Adrenal gland (tissue), 12 donors: Measurements from ENCODE around the gene EVL. TPM values are rescaled to one million over a fixed set of nuclear protein-coding genes. Genes with fewer than 3 reads are reported as not detected.
A peak's percentile ranks its signal among the peaks of the same experiment; 100 is the strongest.

ENCODE experiments used
- DNase-seq, 7 donors: peaks; one replicate each; pipeline ENCODE4 v3.0.0-alpha.2; 2019 to 2020
- H3K27ac ChIP-seq, 5 donors: fragments of 200-600 bp; sonication (generic) in 4 of 5; 1 replicate in 3 of 5; 2 replicates in 2 of 5; pipeline versions ENCODE4 v1.5.1 to v1.8.0; 2016 to 2020; ENCODE audit warnings: mild to moderate bottlenecking in 1 of 5
- H3K27me3 ChIP-seq: fragments of 200-600 bp; 2 replicates; pipeline ENCODE4 v1.8.0; 2021
- H3K36me3 ChIP-seq, 2 donors: fragments of 200-600 bp; replicated peaks in 1 of 2; 1 replicate in 1 of 2; 2 replicates in 1 of 2; pipeline versions ENCODE4 v1.5.1 to v1.8.0; 2018 to 2022
- H3K4me1 ChIP-seq, 2 donors: fragments of 200-600 bp; replicated peaks in 1 of 2; 1 replicate in 1 of 2; 2 replicates in 1 of 2; pipeline versions ENCODE4 v1.5.1 to v1.8.0; 2018 to 2021
- H3K4me3 ChIP-seq, 4 donors: fragments of 200-600 bp; sonication (generic) in 3 of 4; one replicate each; pipeline ENCODE4 v1.5.1; 2016 to 2018
- H3K9me3 ChIP-seq, 3 donors: fragments of 200-600 bp; sonication (generic) in 1 of 3; replicated peaks in 1 of 3; 1 replicate in 2 of 3; 2 replicates in 1 of 3; pipeline versions ENCODE4 v1.5.1 to v1.8.0; 2016 to 2021
- POLR2A ChIP-seq, 2 donors: fragments of 450-650 bp; IDR thresholded peaks; one replicate each; pipeline ENCODE4 v1.6.1; 2017; ENCODE audit warnings: antibody characterized with exemption in 2 of 2, mild to moderate bottlenecking in 2 of 2, moderate library complexity in 1 of 2
- WGBS, 4 donors: extraction: QIAGEN DNeasy Blood & Tissue Kit in 2 of 4; methylation state at CpG; one replicate each; pipeline versions ENCODE4 v1.1.5 to v1.1.7; 2013 to 2017; 5-methylcytosine and 5-hydroxymethylcytosine counted together
- intact Hi-C, 2 donors: fragments of 100-400 bp; cut with DNase I; formaldehyde crosslinking; loops; one replicate each; pipeline versions ENCODE4 v1.14.1 to v1.15.0; 2022 to 2023
- polyA plus RNA-seq, 3 donors: library from polyadenylated mRNA; stranded (reverse); fragments of 200-250 nt in 2 of 3; fragments of 350-450 nt in 1 of 3; fragmentation: Illumina TruSeq in 1 of 3; extraction: RNeasy Lipid Tissue Mini Kit (QIAGEN cat#74804) in 1 of 3; gene quantifications; one replicate each; pipeline ENCODE4 v1.2.3, GENCODE V29; 2013 to 2014
- total RNA-seq, 9 donors: library from RNA; depleted of rRNA in 4 of 9; stranded (reverse); fragments of >200 nt in 4 of 9; fragments of 120-200 nt in 1 of 9; fragmentation: NEBNext Ultra II Directional in 1 of 9; extraction: Animal tissue kit (Norgen Biotek cat#: 25700) in 1 of 9; gene quantifications; one replicate each; pipeline versions ENCODE4 v1.1.0 to v1.2.4, GENCODE V29; 2013 to 2023
- TF ChIP-seq, protein P1 (sequence below), 6 experiments: fragments of 450-650 bp in 4 of 6; fragments of 200-600 bp in 2 of 6; sonication (generic) in 1 of 6; IDR thresholded peaks; 1 replicate in 5 of 6; 2 replicates in 1 of 6; pipeline versions ENCODE4 v1.5.1 to v1.8.0; 2016 to 2021; ENCODE audit warnings: antibody characterized with exemption in 6 of 6, mild to moderate bottlenecking in 2 of 6, moderate library complexity in 1 of 6
- donor health status: healthy with polysubstance abuse.
- donor health status: Bipolar disorder and iron deficiency.
- donor health status: DM: yes; HTN: yes; CAD: no.
- donor health status: DM: no; HTN: no; CAD: no.
- donor health status: DM: no; HTN: no; CAD: no.
- donor health status: DM: yes; HTN: yes; CAD: no.

Gene EVL
- total and polyA plus RNA-seq, 12 donors = 23.7 to 209 (median 46.8) TPM

DNA sequence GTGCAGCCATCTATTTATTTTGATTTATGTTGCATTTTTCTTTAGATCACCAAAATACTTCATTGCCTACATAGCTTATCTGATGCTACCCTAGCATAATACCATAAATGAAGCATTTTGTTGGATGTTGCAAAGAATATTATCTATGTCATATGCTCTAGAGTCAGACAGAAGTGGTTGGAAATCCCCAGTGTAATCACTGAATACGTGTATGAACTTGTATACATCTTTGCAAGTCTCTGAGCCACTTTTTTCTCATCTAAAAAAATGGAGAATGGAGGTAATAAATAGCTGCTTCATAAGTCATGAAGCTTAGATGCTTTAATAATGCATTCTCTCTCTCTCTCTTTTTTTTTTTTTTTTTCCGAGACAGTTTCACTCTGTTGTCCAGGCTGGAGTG lies 18.5 kb downstream of the EVL start:
- no peak for TF ChIP-seq POLR2A (IDR thresholded peaks at IDR 0.05)
- TF ChIP-seq, protein P1, sequence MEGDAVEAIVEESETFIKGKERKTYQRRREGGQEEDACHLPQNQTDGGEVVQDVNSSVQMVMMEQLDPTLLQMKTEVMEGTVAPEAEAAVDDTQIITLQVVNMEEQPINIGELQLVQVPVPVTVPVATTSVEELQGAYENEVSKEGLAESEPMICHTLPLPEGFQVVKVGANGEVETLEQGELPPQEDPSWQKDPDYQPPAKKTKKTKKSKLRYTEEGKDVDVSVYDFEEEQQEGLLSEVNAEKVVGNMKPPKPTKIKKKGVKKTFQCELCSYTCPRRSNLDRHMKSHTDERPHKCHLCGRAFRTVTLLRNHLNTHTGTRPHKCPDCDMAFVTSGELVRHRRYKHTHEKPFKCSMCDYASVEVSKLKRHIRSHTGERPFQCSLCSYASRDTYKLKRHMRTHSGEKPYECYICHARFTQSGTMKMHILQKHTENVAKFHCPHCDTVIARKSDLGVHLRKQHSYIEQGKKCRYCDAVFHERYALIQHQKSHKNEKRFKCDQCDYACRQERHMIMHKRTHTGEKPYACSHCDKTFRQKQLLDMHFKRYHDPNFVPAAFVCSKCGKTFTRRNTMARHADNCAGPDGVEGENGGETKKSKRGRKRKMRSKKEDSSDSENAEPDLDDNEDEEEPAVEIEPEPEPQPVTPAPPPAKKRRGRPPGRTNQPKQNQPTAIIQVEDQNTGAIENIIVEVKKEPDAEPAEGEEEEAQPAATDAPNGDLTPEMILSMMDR (IDR thresholded peaks at IDR 0.05) = no peak
- Histone ChIP-seq H3K4me1 (peaks cover 0 to 3% of the 10 kb centered on the region in 2 donors), H3K9me3 (no peaks in the 10 kb centered on the region), H3K36me3 (no peaks in the 10 kb centered on the region), H3K4me3 (no peak overlapping the region), H3K27me3 (no peaks in the 10 kb centered on the region), H3K27ac (no peak overlapping the region)
- DNase-seq = no peak
- 72 to 83% (median 78%) methylated on average over 2 of the region's 2 CpGs for WGBS, 4 donors
- intact Hi-C loops = no loop called here

DNA sequence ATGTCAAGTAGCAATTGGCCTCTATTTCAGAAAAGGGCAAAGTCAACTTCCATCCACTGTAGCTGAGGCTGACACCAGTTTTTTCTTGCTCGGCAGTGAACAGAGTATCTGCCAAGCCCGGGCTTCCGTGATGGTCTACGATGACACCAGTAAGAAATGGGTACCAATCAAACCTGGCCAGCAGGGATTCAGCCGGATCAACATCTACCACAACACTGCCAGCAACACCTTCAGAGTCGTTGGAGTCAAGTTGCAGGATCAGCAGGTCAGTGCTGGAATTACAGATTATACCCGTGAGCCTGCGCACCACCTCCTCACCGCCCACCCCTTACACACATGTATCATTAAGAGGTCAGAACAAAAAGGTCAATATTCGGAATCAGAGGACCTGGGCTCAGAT lies 19.4 kb downstream of the EVL start:
- DNase-seq = peak in 1 of 7 donors; percentile 7
- H3K4me3 ChIP-seq = no peak overlapping the region
- no peaks in the 10 kb centered on the region for H3K27me3 ChIP-seq
- H3K9me3 ChIP-seq = no peaks in the 10 kb centered on the region
- no peaks in the 10 kb centered on the region for H3K36me3 ChIP-seq
- TF ChIP-seq POLR2A (IDR thresholded peaks at IDR 0.05) = no peak
- TF ChIP-seq, protein P1 (IDR thresholded peaks at IDR 0.05) = no peak
- intact Hi-C loops = no loop called here
- H3K4me1 ChIP-seq = no peaks in the 10 kb centered on the region
- H3K27ac ChIP-seq = no peak overlapping the region
- WGBS, 4 donors = 92 to 97% (median 96%) methylated on average over 10 of the region's 10 CpGs

GRCh38 chr14:100085462-100085861 lies 20.2 kb downstream of the EVL start:
- WGBS, 4 donors = 94 to 97% (median 95%) methylated on average over 6 of the region's 6 CpGs
- intact Hi-C loops = no loop called here
- no peaks in the 10 kb centered on the region for H3K27me3 ChIP-seq
- TF ChIP-seq, protein P1 (IDR thresholded peaks at IDR 0.05) = no peak
- no peak for TF ChIP-seq POLR2A (IDR thresholded peaks at IDR 0.05)
- no peaks in the 10 kb centered on the region for H3K9me3 ChIP-seq
- no peaks in the 10 kb centered on the region for H3K36me3 ChIP-seq
- no peak overlapping the region for H3K4me3 ChIP-seq
- DNase-seq = no peak
- no peak overlapping the region for H3K27ac ChIP-seq
- H3K4me1 ChIP-seq = no peaks in the 10 kb centered on the region

DNA sequence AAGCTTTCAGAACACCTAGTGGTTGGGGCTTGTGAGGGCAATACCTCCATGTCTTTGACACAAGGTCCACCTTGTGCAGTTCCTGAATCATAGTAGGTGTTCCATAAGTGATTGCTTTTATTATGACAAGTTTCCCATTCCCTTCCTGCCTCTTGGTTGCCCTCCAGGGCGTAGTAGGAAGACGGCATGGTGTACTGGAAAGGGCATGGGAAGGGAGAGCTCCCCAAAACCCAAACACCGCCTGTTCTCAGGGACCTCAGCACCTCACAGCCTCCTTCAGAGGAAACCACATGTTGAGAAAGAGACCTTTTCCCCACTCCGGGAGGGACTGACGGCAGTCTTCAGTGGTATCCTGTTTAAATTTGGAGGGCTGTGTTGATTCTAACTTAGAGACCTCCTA lies 21.1 kb downstream of the EVL start:
- Histone ChIP-seq H3K4me1 (no peaks in the 10 kb centered on the region), H3K4me3 (no peak overlapping the region), H3K27ac (no peak overlapping the region), H3K36me3 (no peaks in the 10 kb centered on the region), H3K9me3 (no peaks in the 10 kb centered on the region), H3K27me3 (no peaks in the 10 kb centered on the region)
- intact Hi-C loops = no loop called here
- 87 to 88% (median 87%) methylated on average over 5 of the region's 5 CpGs for WGBS, 4 donors
- no peak for TF ChIP-seq POLR2A (IDR thresholded peaks at IDR 0.05)
- TF ChIP-seq, protein P1 (IDR thresholded peaks at IDR 0.05) = no peak
- DNase-seq = peak in 1 of 7 donors; percentile 1
